Measurements from ENCODE around the gene WASF1.
"Not testable (repeated sequence)": the region's sequence is repeated elsewhere in the genome, so short reads cannot be mapped to it uniquely, and the experiment has no call there.

The WASF1 gene

GRCh38 chr6:110173506-110174132 is 5.9 kb downstream of the WASF1 start:
- DNase-seq = no peak

GRCh38 chr6:110170081-110170480 is 9.4 kb downstream of the WASF1 start:
- DNase-seq = no peak

- DNase-seq = no peak
These were observed 21.0 kb downstream of the WASF1 start for GRCh38 chr6:110158479-110158878.

GRCh38 chr6:110147870-110148269 is 31.6 kb downstream of the WASF1 start:
- no peak for DNase-seq

- no peak for DNase-seq
These were observed 38.8 kb downstream of the WASF1 start for GRCh38 chr6:110140650-110141049.

GRCh38 chr6:110139052-110139451 is 40.4 kb downstream of the WASF1 start:
- DNase-seq = no peak

GRCh38 chr6:110137924-110138887 is 41.3 kb downstream of the WASF1 start:
- no peak for DNase-seq

- DNase-seq = no peak
These were observed 49.1 kb downstream of the WASF1 start for GRCh38 chr6:110130362-110130761.

- no peak for DNase-seq
These were observed 51.1 kb downstream of the WASF1 start for GRCh38 chr6:110128418-110128817.

- no peak for DNase-seq
These were observed 54.1 kb downstream of the WASF1 start for GRCh38 chr6:110125361-110125760.

GRCh38 chr6:110121655-110122054 is 57.8 kb downstream of the WASF1 start:
- DNase-seq = not testable (repeated sequence)

GRCh38 chr6:110116258-110116657 is 63.2 kb downstream of the WASF1 start:
- DNase-seq = no peak

- no peak for DNase-seq
These were observed 65.5 kb downstream of the WASF1 start for GRCh38 chr6:110114004-110114403.

- DNase-seq = no peak
These were observed 74.2 kb downstream of the WASF1 start for GRCh38 chr6:110105296-110105695.

- DNase-seq = no peak
These were observed 76.2 kb downstream of the WASF1 start for GRCh38 chr6:110103260-110103659.

GRCh38 chr6:110102411-110102810 is 77.1 kb downstream of the WASF1 start:
- no peak for DNase-seq

- DNase-seq = no peak
These were observed 77.6 kb downstream of the WASF1 start for GRCh38 chr6:110101885-110102284.

- DNase-seq = no peak
These were observed 80.9 kb downstream of the WASF1 start for GRCh38 chr6:110098511-110099116.

GRCh38 chr6:110097443-110097842 is 82.0 kb downstream of the WASF1 start:
- DNase-seq = no peak

GRCh38 chr6:110095935-110096334 is 83.5 kb downstream of the WASF1 start:
- DNase-seq = no peak

GRCh38 chr6:110095101-110095500 is 84.4 kb downstream of the WASF1 start:
- DNase-seq = no peak

GRCh38 chr6:110093981-110094380 is 85.5 kb downstream of the WASF1 start:
- no peak for DNase-seq

GRCh38 chr6:110090876-110091275 is 88.6 kb downstream of the WASF1 start:
- no peak for DNase-seq

GRCh38 chr6:110089323-110089722 is 90.1 kb downstream of the WASF1 start:
- no peak for DNase-seq

Measured in stimulated activated naive CD4-positive, alpha-beta T cell (primary cell).